Prostate gland (tissue), 2 donors: Measurements from ENCODE around the gene ARHGAP29. TPM values are rescaled to one million over a fixed set of nuclear protein-coding genes. Genes with fewer than 3 reads are reported as not detected.

Experiments
- DNase-seq: peaks from one replicate; pipeline ENCODE4 v3.0.0-alpha.2; 2019; ENCODE audit warnings: low spot score
- H3K27ac ChIP-seq, 2 donors: fragments of 200-600 bp; sonication (generic); 2 replicates each; pipeline ENCODE4 v1.5.1; 2017 to 2019
- H3K27me3 ChIP-seq: fragments of 200-600 bp; sonication (generic); replicated peaks from 2 replicates; pipeline ENCODE4 v1.5.1; 2019; ENCODE audit not compliant: insufficient read depth
- H3K36me3 ChIP-seq, 2 donors: fragments of 200-600 bp; sonication (generic); 1 replicate in 1 of 2; 2 replicates in 1 of 2; pipeline versions ENCODE4 v1.5.1 to v1.8.1; 2017 to 2019
- H3K4me1 ChIP-seq: fragments of 200-600 bp; sonication (generic); replicated peaks from 2 replicates; pipeline ENCODE4 v1.5.1; 2019
- H3K4me3 ChIP-seq, 2 donors: fragments of 200-600 bp; sonication (generic); 2 replicates each; pipeline ENCODE4 v1.5.1; 2017 to 2019
- H3K9me3 ChIP-seq: fragments of 200-600 bp; sonication (generic); 2 replicates; pipeline ENCODE4 v1.5.1; 2017
- CTCF ChIP-seq, 4 experiments: fragments of 200-600 bp in 2 of 4; fragments of 450-650 bp in 2 of 4; sonication (generic) in 2 of 4; IDR thresholded peaks; 1 replicate in 3 of 4; 2 replicates in 1 of 4; pipeline ENCODE4 v1.5.1; 2016 to 2019; ENCODE audit warnings: antibody characterized with exemption in 4 of 4, mild to moderate bottlenecking in 2 of 4, moderate library complexity in 2 of 4
- POLR2A ChIP-seq: fragments of 450-650 bp; IDR thresholded peaks from one replicate; pipeline ENCODE4 v1.6.1; 2016; ENCODE audit warnings: antibody characterized with exemption, mild to moderate bottlenecking
- POLR2AphosphoS5 ChIP-seq: sonication (generic); formaldehyde crosslinking; IDR thresholded peaks from one replicate; pipeline ENCODE4 v1.6.1; 2017; ENCODE audit warnings: antibody characterized with exemption
- WGBS: methylation state at CpG from one replicate; pipeline ENCODE4 v1.1.5; 2018; 5-methylcytosine and 5-hydroxymethylcytosine counted together
- intact Hi-C: fragments of 100-400 bp; cut with DNase I; formaldehyde crosslinking; loops from one replicate; pipeline ENCODE4 v1.14.2; 2022
- total RNA-seq, 2 donors: library from RNA; depleted of rRNA; stranded (reverse); fragments of >200 nt; gene quantifications; one replicate each; pipeline ENCODE4 v1.1.0, GENCODE V29; 2016

ARHGAP29 gene
- total RNA-seq, 2 donors from 2014 or later: 27.8 to 32.9 TPM

GRCh38 chr1:94218332-94218731 lies 19.1 kb downstream of the ARHGAP29 start:
- Histone ChIP-seq H3K27me3 (no peaks in the 10 kb centered on the region), H3K4me1 (no peaks in the 10 kb centered on the region), H3K36me3 (no peaks in the 10 kb centered on the region), H3K4me3 (no peak overlapping the region), H3K9me3 (no peaks in the 10 kb centered on the region), H3K27ac (no peak overlapping the region)
- intact Hi-C loops: no loop called here
- TF ChIP-seq CTCF (IDR thresholded peaks at IDR 0.05): no peak
- no peak for TF ChIP-seq POLR2AphosphoS5
- no peak for TF ChIP-seq POLR2A
- DNase-seq: no peak
- WGBS: 80% methylated on average over 2 of the region's 2 CpGs

- Histone ChIP-seq H3K4me1 (no peaks in the 10 kb centered on the region), H3K36me3 (no peaks in the 10 kb centered on the region), H3K9me3 (no peaks in the 10 kb centered on the region), H3K4me3 (no peak overlapping the region), H3K27ac (no peak overlapping the region), H3K27me3 (no peaks in the 10 kb centered on the region)
- intact Hi-C loops: no loop called here
- no peak for DNase-seq
- TF ChIP-seq CTCF (IDR thresholded peaks at IDR 0.05): no peak
Observed at GRCh38 chr1:94215955-94216354, 21.4 kb downstream of the ARHGAP29 start.

- no peaks in the 10 kb centered on the region for H3K36me3 ChIP-seq
- no peaks in the 10 kb centered on the region for H3K9me3 ChIP-seq
- TF ChIP-seq POLR2A (no peak), CTCF (IDR thresholded peaks at IDR 0.05) (no peak), POLR2AphosphoS5 (no peak)
- no peaks in the 10 kb centered on the region for H3K27me3 ChIP-seq
- H3K27ac ChIP-seq: no peak overlapping the region
- WGBS: 98% methylated on average over 1 of the region's 1 CpG
- no peak for DNase-seq
- intact Hi-C loops: no loop called here
- no peak overlapping the region for H3K4me3 ChIP-seq
- H3K4me1 ChIP-seq: no peaks in the 10 kb centered on the region
Observed at GRCh38 chr1:94209982-94210381, 27.4 kb downstream of the ARHGAP29 start.

GRCh38 chr1:94209425-94209824 lies 28.0 kb downstream of the ARHGAP29 start:
- intact Hi-C loops: no loop called here
- H3K9me3 ChIP-seq: no peaks in the 10 kb centered on the region
- no peaks in the 10 kb centered on the region for H3K27me3 ChIP-seq
- H3K4me3 ChIP-seq: no peak overlapping the region
- H3K36me3 ChIP-seq: no peaks in the 10 kb centered on the region
- H3K4me1 ChIP-seq: no peaks in the 10 kb centered on the region
- H3K27ac ChIP-seq: no peak overlapping the region
- no peak for DNase-seq
- no peak for TF ChIP-seq CTCF (IDR thresholded peaks at IDR 0.05)
- TF ChIP-seq POLR2A: no peak
- no peak for TF ChIP-seq POLR2AphosphoS5

DNA sequence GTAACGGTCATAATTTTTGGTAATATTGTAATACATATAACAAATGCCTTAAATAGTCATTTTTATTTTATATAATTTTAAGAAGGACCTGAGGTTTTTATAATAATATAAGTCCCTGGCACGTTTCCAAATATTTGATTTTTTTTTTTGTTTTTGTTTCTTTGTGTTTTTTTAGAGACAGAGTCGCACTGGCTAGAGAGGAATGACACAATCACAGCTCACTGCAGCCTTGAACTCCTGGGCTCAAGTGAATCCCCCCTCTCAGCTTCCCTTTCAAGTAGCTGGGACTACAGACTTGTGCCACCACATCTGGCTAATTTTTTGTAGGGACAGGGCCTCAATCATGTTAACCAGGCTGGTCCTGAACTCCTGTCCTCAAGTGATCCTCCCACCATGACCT lies 29.7 kb downstream of the ARHGAP29 start:
- 82% methylated on average over 3 of the region's 3 CpGs for WGBS
- Histone ChIP-seq H3K4me1 (no peaks in the 10 kb centered on the region), H3K4me3 (no peak overlapping the region), H3K36me3 (no peaks in the 10 kb centered on the region), H3K27me3 (no peaks in the 10 kb centered on the region), H3K27ac (no peak overlapping the region), H3K9me3 (no peaks in the 10 kb centered on the region)
- intact Hi-C loops: no loop called here
- DNase-seq: no peak
- TF ChIP-seq POLR2A: no peak
- no peak for TF ChIP-seq POLR2AphosphoS5
- no peak for TF ChIP-seq CTCF (IDR thresholded peaks at IDR 0.05)
